ENCODE results near the gene ICA1.

GRCh38 chr7:8172372-8173354 is 89.3 kb downstream of the ICA1 start:
- TF ChIP-seq CTCF (IDR thresholded peaks at IDR 0.05; ENCODE audit: extremely low read depth in 1 of 2, insufficient read depth in 1 of 2, low read depth in 1 of 2, low read length in 2 of 2), result no peak
- no peak for TF ChIP-seq EZH2 (IDR thresholded peaks at IDR 0.05; ENCODE audit: borderline replicate concordance, low read depth, low read length, severe bottlenecking)

All from endothelial cell of umbilical vein (primary cell).